SU-DHL-6 (cell line): ENCODE measurements around the gene SHISAL1.

ENCODE experiments used
- H2AFZ ChIP-seq: fragments of 200-600 bp; sonication (generic); 2 replicates; pipeline ENCODE4 v1.6.1; 2014; ENCODE audit warnings: low read depth, mild to moderate bottlenecking, moderate library complexity, mixed read lengths, antibody characterized with exemption, low read length; ENCODE audit not compliant: severe bottlenecking
- H3F3A ChIP-seq: fragments of 200-600 bp; shearing (Covaris generic); 2 replicates; pipeline ENCODE4 v1.6.0; 2016; ENCODE audit warnings: antibody characterized with exemption, mild to moderate bottlenecking; ENCODE audit not compliant: insufficient read depth
- H3K27ac ChIP-seq: fragments of 200-600 bp; sonication (generic); 2 replicates; pipeline ENCODE4 v1.5.1; 2016; ENCODE audit warnings: low read depth, mild to moderate bottlenecking, low read length, moderate library complexity, mixed read lengths
- H3K27me3 ChIP-seq: fragments of 200-600 bp; sonication (generic), shearing (Covaris generic); 2 replicates; pipeline ENCODE4 v1.6.0; 2014; ENCODE audit warnings: mild to moderate bottlenecking, low read length
- H3K36me3 ChIP-seq: fragments of 200-600 bp; sonication (generic); 2 replicates; pipeline ENCODE4 v1.6.1; 2014; ENCODE audit warnings: mild to moderate bottlenecking, low read length, mixed read lengths
- H3K4me2 ChIP-seq: fragments of 300-600, 200-600 bp; shearing (Covaris generic), sonication (generic); 2 replicates; pipeline ENCODE4 v1.6.0; 2014; ENCODE audit warnings: low read length, low read depth, mild to moderate bottlenecking; ENCODE audit not compliant: poor library complexity, severe bottlenecking
- H3K4me3 ChIP-seq: fragments of 200-600 bp; sonication (generic); 2 replicates; pipeline ENCODE4 v1.5.1; 2014; ENCODE audit warnings: antibody characterized with exemption, low read length, mild to moderate bottlenecking, mixed read lengths; ENCODE audit not compliant: insufficient read depth, poor library complexity, severe bottlenecking
- H3K79me2 ChIP-seq: fragments of 200-600 bp; sonication (generic); 2 replicates; pipeline ENCODE4 v1.6.1; 2014; ENCODE audit warnings: mild to moderate bottlenecking, low read length, moderate library complexity; ENCODE audit not compliant: insufficient read depth
- H3K9ac ChIP-seq: fragments of 200-600 bp; sonication (generic); 2 replicates; pipeline ENCODE4 v1.7.0; 2014; ENCODE audit warnings: mild to moderate bottlenecking, low read length
- H3K9me2 ChIP-seq: fragments of 200-600 bp; sonication (generic); replicated peaks from 2 replicates; pipeline ENCODE4 v1.6.1; 2014; ENCODE audit warnings: low read length; ENCODE audit not compliant: insufficient read depth
- H3K9me3 ChIP-seq: fragments of 200-600 bp; sonication (generic); 2 replicates; pipeline ENCODE4 v1.6.1; 2014; ENCODE audit warnings: low read length, mixed read lengths; ENCODE audit not compliant: insufficient read depth
- H4K20me1 ChIP-seq: fragments of 200-600 bp; sonication (generic); 2 replicates; pipeline ENCODE4 v1.6.1; 2014; ENCODE audit warnings: low read depth, mild to moderate bottlenecking, antibody characterized with exemption, low read length, moderate library complexity, mixed read lengths
- CTCF ChIP-seq: fragments of 200-600 bp; sonication (generic); IDR thresholded peaks from one replicate; pipeline ENCODE4 v1.5.1; 2017; ENCODE audit warnings: antibody characterized with exemption, mild to moderate bottlenecking, low read length, moderate library complexity; ENCODE audit not compliant: insufficient read depth, poor library complexity, severe bottlenecking
- EZH2phosphoT487 ChIP-seq: fragments of 200-600 bp; sonication (generic), shearing (Covaris generic); conservative IDR thresholded peaks from 2 replicates; pipeline ENCODE4 v1.6.1; 2018; ENCODE audit warnings: mild to moderate bottlenecking, antibody characterized with exemption, low read length, moderate library complexity, mixed read lengths

SHISAL1 gene

GRCh38 chr22:44263547-44263946 is 49.2 kb downstream of the SHISAL1 start:
- no peak overlapping the region for H3K9ac ChIP-seq
- H3K27me3 ChIP-seq: no peaks in the 10 kb centered on the region
- no peaks in the 10 kb centered on the region for H3K36me3 ChIP-seq
- no peak for TF ChIP-seq EZH2phosphoT487
- TF ChIP-seq CTCF: no peak
- H3F3A ChIP-seq: no peaks in the 10 kb centered on the region
- no peak overlapping the region for H3K4me2 ChIP-seq
- H2AFZ ChIP-seq: no peak overlapping the region
- no peaks in the 10 kb centered on the region for H3K79me2 ChIP-seq
- no peaks in the 10 kb centered on the region for H3K9me3 ChIP-seq
- H3K27ac ChIP-seq: no peak overlapping the region
- H4K20me1 ChIP-seq: no peaks in the 10 kb centered on the region
- H3K4me3 ChIP-seq: no peak overlapping the region
- no peaks in the 10 kb centered on the region for H3K9me2 ChIP-seq

- Histone ChIP-seq H3K9ac (no peak overlapping the region), H3K4me3 (no peak overlapping the region), H3K27ac (no peak overlapping the region), H2AFZ (no peak overlapping the region), H3K4me2 (no peak overlapping the region), H3K9me3 (no peaks in the 10 kb centered on the region), H3K79me2 (no peaks in the 10 kb centered on the region), H3K36me3 (no peaks in the 10 kb centered on the region), H3F3A (no peaks in the 10 kb centered on the region), H3K27me3 (no peaks in the 10 kb centered on the region), H4K20me1 (no peaks in the 10 kb centered on the region), H3K9me2 (no peaks in the 10 kb centered on the region)
- no peak for TF ChIP-seq EZH2phosphoT487
- no peak for TF ChIP-seq CTCF
These were observed 50.7 kb downstream of the SHISAL1 start for GRCh38 chr22:44261861-44262595.

- Histone ChIP-seq H3K27ac (no peak overlapping the region), H2AFZ (no peak overlapping the region), H3K36me3 (no peaks in the 10 kb centered on the region), H3K9me2 (no peaks in the 10 kb centered on the region), H3K27me3 (no peaks in the 10 kb centered on the region), H3K9me3 (no peaks in the 10 kb centered on the region), H3F3A (no peaks in the 10 kb centered on the region), H3K4me2 (no peak overlapping the region), H3K4me3 (no peak overlapping the region), H4K20me1 (no peaks in the 10 kb centered on the region), H3K9ac (no peak overlapping the region), H3K79me2 (no peaks in the 10 kb centered on the region)
- TF ChIP-seq CTCF (no peak), EZH2phosphoT487 (no peak)
These were observed 51.4 kb downstream of the SHISAL1 start for GRCh38 chr22:44261164-44261860.
